ENCODE data around the gene GPR176.
"Not testable (repeated sequence)": the region's sequence is repeated elsewhere in the genome, so short reads cannot be mapped to it uniquely, and the experiment has no call there.

GPR176 gene

DNA sequence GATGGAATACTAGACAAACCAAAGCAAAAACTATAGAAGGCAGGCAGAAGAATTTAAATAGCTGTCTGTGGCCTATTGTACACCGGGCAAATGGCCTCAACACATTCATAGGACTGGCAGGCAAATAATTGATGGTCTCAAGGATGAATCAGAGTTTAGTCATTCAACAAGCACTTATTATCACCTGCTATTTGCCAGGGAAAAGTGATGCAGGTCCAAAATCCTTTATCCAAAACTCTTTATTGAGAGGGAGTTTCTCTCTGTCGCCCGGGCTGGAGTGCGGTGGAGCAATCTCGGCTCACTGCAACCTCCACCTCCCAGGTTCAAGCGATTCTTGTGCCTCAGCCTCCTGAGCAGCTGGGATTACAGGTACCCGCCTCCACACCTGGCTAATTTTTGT lies 16.1 kb upstream of the GPR176 start:
- no peak for DNase-seq

DNA sequence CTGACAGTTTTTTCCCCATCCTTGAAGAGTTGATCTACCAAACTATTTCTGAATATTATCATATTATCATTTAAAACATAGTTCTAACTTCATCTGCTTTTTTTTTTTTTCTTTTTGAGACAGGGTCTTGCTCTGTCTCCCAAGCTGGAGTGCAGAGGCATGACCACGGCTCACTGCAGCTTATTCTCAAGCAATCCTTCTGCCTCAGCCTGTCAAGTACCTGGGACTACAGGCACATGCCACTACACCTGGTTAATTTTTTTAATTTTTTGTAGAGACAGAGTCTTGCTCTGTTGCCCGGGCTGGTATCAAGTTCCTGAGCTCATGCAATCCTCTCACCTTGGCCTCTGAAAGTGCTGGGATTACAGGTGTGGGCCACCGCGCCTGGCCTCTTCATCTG lies 15.2 kb upstream of the GPR176 start:
- DNase-seq = no peak

DNA sequence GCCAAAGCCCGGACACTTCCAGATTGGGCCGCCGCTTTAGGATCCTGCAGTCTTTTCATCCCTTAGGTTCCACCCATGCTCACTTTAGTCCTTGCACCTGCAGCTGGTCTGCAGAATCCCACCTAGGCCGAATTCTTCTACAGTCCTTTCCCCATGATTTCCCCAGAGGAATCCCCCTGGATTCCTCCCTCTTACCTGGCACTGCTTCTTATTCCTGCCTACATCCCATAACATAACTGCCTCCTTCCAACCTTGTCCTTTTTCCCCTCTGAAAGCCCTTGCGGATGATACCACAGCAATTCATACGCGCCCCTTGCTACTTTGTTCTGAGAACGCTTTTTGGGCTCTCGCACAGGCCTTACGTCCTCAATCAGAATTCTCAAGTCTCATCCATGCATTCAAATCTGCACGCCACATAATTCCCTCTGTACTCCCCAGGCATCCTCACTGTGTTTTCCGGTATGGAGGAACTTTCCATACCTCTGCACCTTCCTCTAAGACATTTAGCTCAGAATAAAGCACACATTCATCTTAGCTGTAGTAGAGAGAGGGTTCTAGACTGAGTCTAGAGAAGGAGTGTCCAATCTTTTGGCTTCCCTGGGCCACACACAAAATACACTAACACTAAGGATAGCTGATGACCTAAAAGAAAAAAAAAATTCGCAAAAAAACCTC lies 14.5 kb upstream of the GPR176 start:
- DNase-seq = peak in 3 of 51 donors; percentile 8 to 50 (median 42)

DNA sequence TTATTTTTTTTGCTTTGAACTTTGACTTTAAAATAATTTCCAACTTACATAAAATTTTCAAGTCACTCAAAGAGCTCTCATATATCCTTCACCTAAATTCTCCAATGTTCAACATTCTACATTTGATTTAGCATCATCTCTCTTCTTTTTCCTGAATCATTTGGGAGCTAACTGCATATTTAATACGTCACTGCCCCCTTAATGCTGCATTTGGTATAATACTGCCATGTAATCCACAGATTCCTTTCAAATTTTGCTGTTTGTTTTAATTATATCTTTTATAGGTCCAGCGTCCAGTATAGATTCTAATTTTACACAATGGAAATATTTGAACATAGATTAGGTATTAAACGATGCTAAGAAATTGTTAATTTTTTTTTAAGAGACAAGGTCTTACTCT lies 11.5 kb upstream of the GPR176 start:
- DNase-seq = no peak

DNA sequence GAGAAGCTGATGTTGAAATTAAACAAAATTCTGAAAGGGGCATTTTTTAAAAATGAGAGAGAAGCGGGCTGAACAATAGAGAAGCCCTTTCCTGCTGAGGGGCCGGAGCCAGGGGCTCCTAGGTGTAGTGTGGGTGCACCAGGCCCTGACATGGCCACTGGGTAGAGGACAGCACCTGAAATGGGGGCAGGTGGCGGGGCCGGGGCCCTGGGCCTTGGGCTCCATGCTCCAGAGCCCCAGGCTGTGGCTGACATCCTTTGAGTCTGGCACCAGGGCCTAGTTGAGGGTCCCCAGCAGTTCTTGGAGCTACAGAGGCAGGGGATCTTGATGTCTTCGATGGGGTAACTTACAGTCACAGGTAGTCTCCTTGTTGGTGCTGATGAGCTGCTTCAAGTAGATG lies 6.5 kb upstream of the GPR176 start:
- no peak for DNase-seq

DNA sequence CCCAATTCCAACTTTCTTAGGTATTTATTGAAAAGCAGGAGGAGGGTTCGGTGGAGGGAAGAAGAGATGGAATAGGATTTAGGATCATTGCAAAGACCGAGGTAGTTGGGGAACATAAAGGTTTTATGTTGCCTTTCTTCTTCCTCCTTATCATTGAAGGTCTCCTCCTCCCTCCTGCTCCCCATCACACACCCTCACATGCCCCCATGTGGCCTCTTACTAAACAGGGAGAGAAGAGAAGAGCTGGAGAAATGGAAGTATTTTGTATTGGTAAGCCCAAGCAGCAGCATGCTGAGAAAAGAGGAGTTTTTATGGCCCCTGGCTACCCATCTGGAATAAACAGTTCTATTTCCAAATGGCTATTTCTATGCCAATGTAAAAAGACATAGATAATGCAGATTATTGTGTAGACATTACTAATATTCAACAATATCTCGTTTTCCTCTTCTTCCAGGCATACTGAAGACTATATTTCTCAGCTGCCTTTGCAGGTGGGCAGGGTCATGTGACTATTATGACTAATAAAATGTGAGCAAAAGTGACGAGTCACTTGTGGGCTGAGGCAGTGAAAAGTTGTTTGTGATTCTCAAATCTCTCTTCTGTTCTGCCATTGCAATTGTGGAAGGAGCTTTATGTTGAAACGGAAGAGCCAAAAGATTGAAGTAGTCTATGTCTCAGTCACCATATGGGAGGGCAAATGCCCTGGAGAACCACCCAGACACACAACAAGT lies 5.2 kb upstream of the GPR176 start:
- DNase-seq = peak in 1 of 51 donors; percentile 1

DNA sequence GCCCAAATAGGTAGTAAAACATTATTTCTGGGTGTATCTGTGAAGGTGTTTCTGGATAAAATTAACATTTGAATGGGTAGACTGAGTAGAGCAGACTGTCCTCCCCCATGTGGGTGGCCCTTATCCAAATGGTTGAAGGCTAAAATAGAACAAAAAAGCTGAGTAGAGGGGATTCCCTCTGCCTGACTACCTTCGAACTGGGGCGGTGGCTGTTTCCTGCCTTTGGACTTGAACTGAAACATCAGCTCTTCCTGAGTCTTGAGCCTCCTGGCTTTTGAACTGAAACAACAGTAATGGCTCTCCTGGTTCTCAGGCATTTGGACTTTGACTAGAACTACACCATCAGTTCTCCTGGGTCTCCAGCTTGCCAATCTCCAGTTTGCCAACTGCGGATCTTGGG lies 4.4 kb upstream of the GPR176 start:
- DNase-seq = no peak

DNA sequence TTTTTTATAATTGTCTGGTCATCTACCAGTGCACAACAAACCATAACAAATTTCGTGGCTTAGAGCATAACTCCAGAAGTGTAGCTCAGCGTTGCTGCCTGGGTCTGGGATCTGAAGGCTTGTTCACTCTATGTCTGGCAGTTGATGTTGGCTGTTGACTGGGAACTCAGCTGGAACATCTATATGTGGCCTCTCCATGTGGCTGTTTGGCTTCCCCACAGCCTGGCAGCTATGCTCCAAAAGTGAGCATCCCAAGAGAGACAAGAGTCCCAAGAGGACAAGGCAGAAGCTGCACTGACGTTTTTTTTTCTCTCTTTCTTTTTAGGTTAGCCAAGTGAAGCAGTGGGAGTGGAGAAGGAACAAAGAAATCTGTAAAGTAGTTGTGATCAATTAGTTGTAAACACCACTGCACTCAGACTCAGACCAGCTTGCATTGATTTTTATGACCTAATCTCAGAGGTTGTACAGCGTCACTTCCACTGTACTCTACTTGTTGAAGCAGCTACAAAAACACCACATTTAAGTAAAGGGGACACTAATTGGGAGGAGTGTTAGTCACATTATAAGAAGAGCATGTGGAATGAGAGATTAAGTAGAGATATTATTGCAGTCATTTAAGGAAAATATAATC lies 2.5 kb upstream of the GPR176 start:
- DNase-seq = peak in 1 of 51 donors; percentile 17

DNA sequence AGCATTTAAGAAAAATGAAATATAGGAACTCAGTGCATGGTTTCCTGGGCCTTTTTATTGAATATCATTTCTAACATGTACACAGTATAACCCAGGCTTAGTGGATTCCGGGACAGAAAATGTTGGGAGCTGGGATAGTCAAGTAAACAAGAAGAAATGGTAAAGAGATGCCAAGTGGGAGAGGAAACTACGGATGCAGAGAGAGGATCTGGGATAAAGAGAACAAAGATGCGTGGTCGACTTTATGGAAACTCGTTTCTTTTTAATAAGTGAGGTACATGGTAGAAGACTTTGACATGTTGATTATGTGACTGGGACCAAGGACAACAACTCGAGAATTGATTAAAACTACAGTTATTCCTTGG lies 1.2 kb upstream of the GPR176 start:
- DNase-seq = no peak

DNA sequence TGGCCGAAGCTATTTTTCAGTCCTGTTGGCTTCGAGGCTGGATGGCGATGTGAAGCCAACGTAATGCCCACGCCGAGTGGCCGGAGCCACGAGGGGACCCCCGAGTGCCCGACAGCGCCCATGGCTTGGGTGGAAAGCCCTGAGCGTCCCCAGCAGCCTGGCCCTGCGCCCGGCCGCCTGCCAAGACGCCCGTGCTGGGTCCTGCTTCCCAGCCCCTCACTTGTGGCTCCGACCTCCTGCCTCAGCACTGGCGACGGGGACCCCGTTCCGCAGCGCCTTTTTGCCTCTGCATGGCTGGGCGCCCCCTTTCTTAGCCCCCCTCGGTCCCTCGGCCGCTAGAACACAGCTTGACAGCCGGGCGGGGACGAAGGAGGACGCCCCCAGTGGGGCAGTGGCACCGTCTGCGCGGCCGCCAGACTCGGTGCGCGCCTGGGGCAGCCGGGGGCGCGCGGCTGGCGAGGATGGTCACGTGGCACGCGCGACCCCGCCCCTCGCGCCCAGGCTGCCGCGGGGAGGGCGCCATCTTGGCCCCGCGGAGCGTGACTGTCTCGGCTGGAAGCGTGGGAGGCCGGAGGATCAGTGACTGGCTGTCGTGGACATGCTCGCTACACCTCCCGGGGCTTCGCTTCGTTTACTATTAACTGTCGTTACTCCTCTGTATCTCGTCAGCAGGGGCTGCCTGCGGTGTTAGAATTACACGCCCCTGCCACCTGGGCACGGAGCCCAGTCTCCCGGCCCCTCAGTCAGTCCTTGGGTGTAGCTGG lies 626 bp upstream of the GPR176 start:
- peak; percentile 23 to 85 (median 62) for DNase-seq

DNA sequence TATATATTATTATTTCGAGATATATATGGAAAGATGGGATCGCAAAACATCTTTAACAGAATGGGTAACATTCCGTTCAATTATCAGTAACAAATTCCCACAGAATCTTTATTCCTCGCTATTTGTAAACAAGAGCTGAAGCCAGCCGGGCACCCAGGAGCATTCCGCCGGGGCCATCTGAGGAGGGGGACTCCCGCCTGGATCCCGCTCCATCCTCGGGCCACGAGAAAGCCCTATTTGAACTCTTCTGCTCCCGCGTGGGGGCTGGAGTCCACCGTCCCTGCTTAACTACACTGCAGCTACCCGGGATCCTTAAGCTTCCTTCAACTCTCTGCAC lies 687 bp downstream of the GPR176 start:
- peak in 3 of 51 donors; percentile 6 to 26 (median 23) for DNase-seq

DNA sequence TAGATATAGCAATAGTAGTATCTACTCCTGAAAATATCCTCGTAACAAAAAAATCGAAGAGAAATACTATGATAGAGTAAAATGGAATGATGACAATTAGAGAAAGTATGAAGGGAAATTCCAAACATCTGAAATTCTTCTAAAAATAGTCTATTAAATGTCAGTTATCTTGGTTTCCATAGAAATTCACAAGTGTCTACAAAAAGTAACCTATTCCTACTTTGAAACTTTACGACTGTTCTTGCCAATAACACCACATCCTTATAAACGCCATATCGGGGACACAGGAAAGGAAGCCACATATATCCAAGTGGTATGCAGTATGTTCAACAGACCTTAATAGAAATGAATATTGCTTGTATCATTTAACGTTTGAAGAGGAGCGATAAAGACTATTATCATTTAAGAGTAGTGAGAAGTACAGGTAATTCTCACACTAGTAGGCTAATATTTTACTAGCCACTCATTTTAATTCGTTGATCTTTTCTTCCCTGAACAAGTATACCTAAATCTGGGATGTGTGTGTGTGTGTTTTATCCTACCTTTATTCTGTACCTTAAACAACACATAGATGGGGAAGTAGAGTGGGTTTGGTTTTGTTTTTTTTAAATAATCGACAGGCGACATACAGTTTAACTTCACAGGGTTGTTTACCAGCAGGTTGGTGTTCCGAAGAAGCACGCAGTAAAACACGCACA lies 1.2 kb downstream of the GPR176 start:
- no peak for DNase-seq

DNA sequence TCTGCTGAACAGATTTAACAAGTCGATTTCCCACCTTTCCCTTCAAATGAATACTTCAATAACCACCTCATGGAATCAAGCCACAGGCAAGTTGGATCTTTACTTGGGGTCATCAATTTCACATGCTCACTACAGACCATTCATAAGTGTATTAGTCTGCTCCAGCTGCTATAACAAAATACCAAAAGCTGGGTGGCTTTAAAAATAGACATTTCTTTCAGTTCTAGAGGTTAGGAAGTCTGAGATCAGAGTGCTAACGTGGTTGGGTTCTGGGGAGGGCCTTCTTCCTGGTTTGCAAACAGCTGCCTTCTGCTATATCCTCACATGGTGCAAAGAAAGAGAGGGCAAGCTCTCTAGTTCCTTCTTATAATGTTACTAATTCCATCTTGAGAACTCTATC lies 5.1 kb downstream of the GPR176 start:
- DNase-seq = no peak

DNA sequence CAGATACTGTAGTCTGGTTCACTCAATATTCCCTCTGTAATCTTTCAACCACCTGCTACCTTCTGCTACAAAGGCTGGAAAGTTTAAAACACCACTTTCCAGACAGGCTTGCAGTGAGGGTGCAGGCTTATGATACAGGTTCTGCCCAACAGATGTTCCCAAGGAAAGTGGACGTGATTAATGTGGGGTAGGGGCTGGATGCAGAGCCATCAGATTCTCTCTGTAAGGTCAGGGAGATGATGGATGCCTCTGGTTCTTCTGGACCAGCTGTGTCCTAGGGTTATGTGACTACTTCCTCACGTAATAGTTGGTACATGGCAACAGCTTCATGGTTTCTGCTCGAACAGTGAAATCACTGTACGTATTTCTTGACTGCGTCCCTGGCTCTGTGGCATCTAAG lies 11.1 kb downstream of the GPR176 start:
- no peak for DNase-seq

DNA sequence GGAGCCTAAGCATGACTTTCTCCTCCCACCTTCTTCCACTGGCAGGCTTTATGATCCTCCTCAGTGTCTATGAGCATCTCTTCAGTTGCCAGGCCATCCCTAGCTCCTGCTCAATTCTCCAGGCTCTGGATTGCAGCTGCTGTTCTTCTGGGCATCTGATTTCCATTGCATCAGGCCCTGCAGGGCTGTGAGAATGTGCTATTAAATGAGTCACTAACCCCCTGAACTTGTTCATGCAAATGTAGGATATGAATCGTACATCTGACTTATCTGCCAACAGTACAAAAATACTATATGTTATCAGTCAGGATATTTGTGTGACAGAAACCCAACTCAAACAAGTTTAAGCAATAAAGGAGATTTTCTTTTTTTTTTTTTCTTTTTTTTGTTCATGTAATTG lies 11.9 kb downstream of the GPR176 start:
- DNase-seq = peak in 1 of 51 donors; percentile 17

DNA sequence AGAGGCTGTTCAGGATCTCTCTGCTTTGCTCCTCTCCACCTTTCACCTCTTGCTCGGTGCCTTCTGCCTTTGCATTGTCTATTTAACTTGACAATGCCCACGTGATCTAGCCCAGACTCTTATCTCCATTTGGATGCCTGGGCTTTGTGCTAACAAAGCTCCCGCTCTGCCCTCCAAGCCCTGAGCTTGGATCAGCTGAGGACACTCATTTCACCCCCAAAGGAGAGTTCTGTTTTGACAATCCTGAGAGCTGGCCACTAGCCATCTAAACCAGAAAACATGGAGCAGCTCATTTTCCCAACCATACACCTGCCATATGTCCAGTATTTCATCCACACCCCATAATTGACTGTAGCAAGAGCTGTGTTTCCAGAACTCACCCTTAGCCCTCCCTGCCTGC lies 12.8 kb downstream of the GPR176 start:
- DNase-seq = no peak

DNA sequence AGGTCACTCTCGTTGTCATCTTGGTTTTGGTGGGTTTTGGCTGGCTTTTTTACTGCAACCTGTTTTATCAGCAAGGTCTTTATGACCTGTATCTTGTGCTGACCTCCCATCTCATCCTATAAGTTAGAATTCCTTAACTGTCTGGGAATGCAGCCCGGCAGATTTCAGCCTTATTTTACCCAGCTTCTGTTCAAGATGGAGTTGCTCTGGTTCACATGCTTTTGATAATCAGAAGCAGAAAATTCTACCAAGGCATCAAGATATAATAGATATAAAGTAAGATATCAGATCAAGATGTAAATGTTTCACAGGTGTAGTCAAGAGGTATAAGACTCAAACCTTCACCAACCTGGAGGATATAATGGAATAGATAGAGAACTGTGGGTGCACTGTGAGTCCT lies 16.0 kb downstream of the GPR176 start:
- DNase-seq = no peak

DNA sequence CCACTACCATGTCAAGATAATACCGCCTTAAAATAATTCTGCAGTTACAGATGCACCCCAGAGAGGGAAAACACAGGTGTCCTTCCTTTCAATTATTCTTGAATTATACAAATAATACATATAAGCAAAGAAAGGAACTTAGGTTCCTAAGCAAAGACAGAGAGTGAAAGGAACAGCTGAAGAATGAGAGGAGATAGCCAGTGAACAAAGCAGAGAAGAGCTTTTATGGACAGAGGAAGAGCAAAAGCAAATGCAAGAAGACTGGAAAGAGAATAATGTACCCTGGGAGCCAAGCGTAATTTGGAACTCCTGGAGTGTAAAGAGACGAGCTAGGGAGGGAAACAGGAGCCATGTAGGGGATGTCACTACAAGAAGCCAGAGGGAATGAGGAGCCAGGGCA lies 21.7 kb downstream of the GPR176 start:
- DNase-seq = no peak

DNA sequence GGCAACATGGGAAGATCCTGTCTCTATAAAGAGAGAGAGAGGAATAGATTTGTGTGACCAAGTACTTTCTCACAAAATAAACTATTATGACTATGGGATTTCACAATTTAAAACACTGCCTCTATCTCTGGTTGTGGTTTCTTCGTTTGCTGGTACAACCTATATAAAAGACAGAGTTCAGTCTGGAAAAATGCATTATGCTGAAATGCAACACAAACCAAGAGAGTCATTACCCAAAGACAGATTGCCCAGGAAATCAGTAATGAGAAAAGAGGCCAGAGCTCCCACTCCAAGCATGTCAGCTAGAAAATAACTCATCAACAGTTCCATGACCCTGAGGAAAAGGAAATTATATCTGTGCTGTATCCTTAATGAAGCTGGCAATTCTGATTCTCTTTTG lies 23.2 kb downstream of the GPR176 start:
- DNase-seq = no peak

DNA sequence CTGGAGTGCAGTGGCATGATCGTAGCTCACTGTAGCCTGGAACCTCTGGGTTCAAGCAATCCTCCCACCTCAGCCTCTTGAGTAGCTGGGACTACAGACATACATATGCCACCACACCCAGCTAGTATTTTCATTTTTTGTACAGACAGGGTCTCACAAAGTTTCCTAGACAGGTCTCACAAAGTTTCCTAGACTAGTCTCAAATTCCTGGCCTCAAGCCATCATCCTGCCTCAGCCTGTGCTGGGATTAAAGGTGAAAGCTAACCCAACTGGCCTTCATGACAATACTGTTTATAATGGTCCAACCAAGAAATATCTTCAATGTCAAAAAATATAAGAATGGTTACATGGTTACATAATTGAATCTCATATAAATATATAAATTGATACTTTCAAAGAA lies 24.0 kb downstream of the GPR176 start:
- no peak for DNase-seq

DNA sequence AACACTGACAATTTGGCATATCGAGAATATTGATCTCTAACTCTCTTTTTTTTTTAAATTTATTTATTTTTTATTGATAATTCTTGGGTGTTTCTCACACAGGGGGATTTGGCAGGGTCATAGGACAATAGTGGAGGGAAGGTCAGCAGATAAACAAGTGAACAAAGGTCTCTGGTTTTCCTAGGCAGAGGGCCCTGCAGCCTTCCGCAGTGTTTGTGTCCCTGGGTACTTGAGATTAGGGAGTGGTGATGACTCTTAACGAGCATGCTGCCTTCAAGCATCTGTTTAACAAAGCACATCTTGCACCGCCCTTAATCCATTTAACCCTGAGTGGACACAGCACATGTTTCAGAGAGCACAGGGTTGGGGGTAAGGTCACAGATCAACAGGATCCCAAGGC lies 27.0 kb downstream of the GPR176 start:
- DNase-seq = not testable (repeated sequence)

DNA sequence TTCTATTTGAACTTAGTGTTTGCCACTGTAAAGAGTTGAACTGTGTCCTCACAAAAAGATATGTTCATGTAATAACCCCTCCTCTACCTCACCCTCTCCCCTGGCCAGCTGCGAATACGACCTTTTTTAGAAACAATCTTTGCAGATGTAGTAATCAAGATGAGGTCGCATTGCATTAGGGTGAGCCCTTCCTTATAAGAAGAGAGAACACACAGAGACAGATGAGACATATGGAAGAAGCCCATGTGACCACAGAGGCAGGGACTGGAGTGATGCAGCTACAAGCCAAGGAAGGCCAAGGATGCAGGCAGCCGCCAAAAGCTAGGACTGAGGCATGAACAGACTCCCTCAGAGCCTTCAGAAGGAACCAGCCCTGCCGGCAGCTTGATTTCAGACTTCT lies 27.6 kb downstream of the GPR176 start:
- DNase-seq = no peak
